ENCODE data around the gene COL6A6.

- TF ChIP-seq, protein P1, sequence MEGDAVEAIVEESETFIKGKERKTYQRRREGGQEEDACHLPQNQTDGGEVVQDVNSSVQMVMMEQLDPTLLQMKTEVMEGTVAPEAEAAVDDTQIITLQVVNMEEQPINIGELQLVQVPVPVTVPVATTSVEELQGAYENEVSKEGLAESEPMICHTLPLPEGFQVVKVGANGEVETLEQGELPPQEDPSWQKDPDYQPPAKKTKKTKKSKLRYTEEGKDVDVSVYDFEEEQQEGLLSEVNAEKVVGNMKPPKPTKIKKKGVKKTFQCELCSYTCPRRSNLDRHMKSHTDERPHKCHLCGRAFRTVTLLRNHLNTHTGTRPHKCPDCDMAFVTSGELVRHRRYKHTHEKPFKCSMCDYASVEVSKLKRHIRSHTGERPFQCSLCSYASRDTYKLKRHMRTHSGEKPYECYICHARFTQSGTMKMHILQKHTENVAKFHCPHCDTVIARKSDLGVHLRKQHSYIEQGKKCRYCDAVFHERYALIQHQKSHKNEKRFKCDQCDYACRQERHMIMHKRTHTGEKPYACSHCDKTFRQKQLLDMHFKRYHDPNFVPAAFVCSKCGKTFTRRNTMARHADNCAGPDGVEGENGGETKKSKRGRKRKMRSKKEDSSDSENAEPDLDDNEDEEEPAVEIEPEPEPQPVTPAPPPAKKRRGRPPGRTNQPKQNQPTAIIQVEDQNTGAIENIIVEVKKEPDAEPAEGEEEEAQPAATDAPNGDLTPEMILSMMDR (IDR thresholded peaks at IDR 0.05): no peak
- TF ChIP-seq POLR2AphosphoS5 (IDR thresholded peaks at IDR 0.05): no peak
- no peak for TF ChIP-seq POLR2A (IDR thresholded peaks at IDR 0.05)
Measured at GRCh38 chr3:130516645-130517512, at the start of gene COL6A6.
